Kidney (tissue), 14 donors: ENCODE measurements around the gene PIP5K1B. TPM values are rescaled to one million over a fixed set of nuclear protein-coding genes. Genes with fewer than 3 reads are reported as not detected.
"Not testable (repeated sequence)": the region's sequence is repeated elsewhere in the genome, so short reads cannot be mapped to it uniquely, and the experiment has no call there.

Experiments used
- DNase-seq, 5 donors: peaks; one replicate each; pipeline ENCODE4 v3.0.0-alpha.2; 2013 to 2020
- FAIRE-seq: peaks from 2 replicates; lab custom pipeline; 2012; peaks lifted over from hg19 to GRCh38; lab: Jason Lieb, UNC
- H3K27ac ChIP-seq, 2 donors: one replicate each; pipeline ENCODE4 v1.7.0; 2013; ENCODE audit warnings: low read depth in 2 of 2, low read length in 2 of 2, inconsistent platforms in 1 of 2
- H3K27me3 ChIP-seq: one replicate; pipeline ENCODE4 v1.7.1; 2013; ENCODE audit warnings: low read length, inconsistent platforms; ENCODE audit not compliant: control insufficient read depth, insufficient read depth
- H3K36me3 ChIP-seq, 3 donors: one replicate each; pipeline versions ENCODE4 v1.7.0 to v1.7.1; 2013; ENCODE audit warnings: low read length in 3 of 3, control low read depth in 1 of 3, inconsistent platforms in 1 of 3; ENCODE audit not compliant: insufficient read depth in 3 of 3, control insufficient read depth in 2 of 3
- H3K4me1 ChIP-seq, 3 donors: one replicate each; pipeline versions ENCODE4 v1.7.0 to v1.7.1; 2013; ENCODE audit warnings: low read length in 3 of 3, inconsistent platforms in 1 of 3, low read depth in 1 of 3; ENCODE audit not compliant: control insufficient read depth in 2 of 3, insufficient read depth in 2 of 3
- H3K4me3 ChIP-seq, 3 donors: one replicate each; pipeline versions ENCODE4 v1.7.0 to v1.8.1; 2013; ENCODE audit warnings: low read length in 3 of 3, control low read depth in 1 of 3, inconsistent platforms in 1 of 3
- H3K9ac ChIP-seq, 3 donors: one replicate each; pipeline versions ENCODE4 v1.7.0 to v1.7.1; 2013; ENCODE audit warnings: low read length in 3 of 3, control low read depth in 1 of 3, inconsistent platforms in 1 of 3
- H3K9me3 ChIP-seq, 3 donors: one replicate each; pipeline versions ENCODE4 v1.7.0 to v1.7.1; 2013; ENCODE audit warnings: low read length in 3 of 3, control low read depth in 1 of 3, inconsistent platforms in 1 of 3; ENCODE audit not compliant: control insufficient read depth in 2 of 3, insufficient read depth in 1 of 3
- CTCF ChIP-seq: IDR thresholded peaks from 3 replicates; pipeline ENCODE4 v1.5.1; 2012; ENCODE audit warnings: mild to moderate bottlenecking, moderate library complexity, borderline replicate concordance; ENCODE audit not compliant: insufficient read depth; ENCODE audit errors: extremely low read depth
- intact Hi-C: fragments of 100-400 bp; cut with DNase I; formaldehyde crosslinking; loops from one replicate; pipeline ENCODE4 v1.11.1; 2022
- polyA plus RNA-seq: library from polyadenylated mRNA; stranded (reverse); fragments of 350-450 nt; fragmentation: Illumina TruSeq; extraction: RNeasy Lipid Tissue Mini Kit (QIAGEN cat#74804); gene quantifications from one replicate; pipeline ENCODE4 v1.2.3, GENCODE V29; 2014; ENCODE audit warnings: low read depth, low replicate concordance; ENCODE audit not compliant: insufficient read depth
- total RNA-seq: library from RNA; stranded (reverse); fragmentation: NEBNext Ultra II Directional; extraction: Animal tissue kit (Norgen Biotek cat#: 25700); gene quantifications from one replicate; pipeline ENCODE4 v1.2.1, GENCODE V29; 2021
- donor health status: control.
- donor health status: control.
- donor health status: control.
- donor health status: control.
- donor health status: control.
- donor health status: DM: yes; HTN: yes; CAD: no.
- donor health status: Normal renal cell carcinoma (clear cell type).

PIP5K1B gene
- total and polyA plus RNA-seq, 2 donors from 2014 or later: 9.4 to 10.1 TPM

GRCh38 chr9:68981789-68982188 lies 276.7 kb downstream of the PIP5K1B start:
- Histone ChIP-seq H3K4me3 (no peak overlapping the region), H3K27ac (no peak overlapping the region), H3K27me3 (no peaks in the 10 kb centered on the region), H3K36me3 (no peaks in the 10 kb centered on the region), H3K9ac (no peak overlapping the region), H3K4me1 (no peaks in the 10 kb centered on the region), H3K9me3 (no peaks in the 10 kb centered on the region)
- DNase-seq (peak in 4 of 5 donors; percentile 64 to 94 (median 88)), FAIRE-seq (no peak)
- no peak for TF ChIP-seq CTCF
- intact Hi-C loops: no loop called here

GRCh38 chr9:68983008-68983411 lies 278.0 kb downstream of the PIP5K1B start:
- no peaks in the 10 kb centered on the region for H3K4me1 ChIP-seq
- H3K27ac ChIP-seq: no peak overlapping the region
- H3K36me3 ChIP-seq: no peaks in the 10 kb centered on the region
- H3K4me3 ChIP-seq: no peak overlapping the region
- intact Hi-C loops: no loop called here
- H3K9ac ChIP-seq: no peak overlapping the region
- H3K27me3 ChIP-seq: no peaks in the 10 kb centered on the region
- FAIRE-seq: no peak
- no peaks in the 10 kb centered on the region for H3K9me3 ChIP-seq
- TF ChIP-seq CTCF: no peak
- DNase-seq: no peak

- Histone ChIP-seq H3K9ac (no peak overlapping the region), H3K4me3 (no peak overlapping the region), H3K36me3 (no peaks in the 10 kb centered on the region), H3K4me1 (no peaks in the 10 kb centered on the region), H3K9me3 (no peaks in the 10 kb centered on the region), H3K27me3 (no peaks in the 10 kb centered on the region), H3K27ac (no peak overlapping the region)
- intact Hi-C loops: no loop called here
- TF ChIP-seq CTCF: no peak
- DNase-seq (no peak), FAIRE-seq (no peak)
Measured at GRCh38 chr9:68983522-68984424, 278.7 kb downstream of the PIP5K1B start.

GRCh38 chr9:68986949-68987348 lies 281.9 kb downstream of the PIP5K1B start:
- FAIRE-seq, H3K4me3 ChIP-seq, H3K9me3 ChIP-seq, intact Hi-C loops, H3K9ac ChIP-seq, H3K27me3 ChIP-seq, H3K27ac ChIP-seq, H3K36me3 ChIP-seq, H3K4me1 ChIP-seq, DNase-seq: not testable (repeated sequence)
